Right kidney (tissue), 1 donor: Measurements from ENCODE around the gene LRMDA.

Source experiments
- DNase-seq: peaks from one replicate; pipeline ENCODE4 v3.0.0-alpha.2; 2016

The LRMDA gene

GRCh38 chr10:75475460-75476182, 44.2 kb downstream of the LRMDA start:
- no peak for DNase-seq

DNA sequence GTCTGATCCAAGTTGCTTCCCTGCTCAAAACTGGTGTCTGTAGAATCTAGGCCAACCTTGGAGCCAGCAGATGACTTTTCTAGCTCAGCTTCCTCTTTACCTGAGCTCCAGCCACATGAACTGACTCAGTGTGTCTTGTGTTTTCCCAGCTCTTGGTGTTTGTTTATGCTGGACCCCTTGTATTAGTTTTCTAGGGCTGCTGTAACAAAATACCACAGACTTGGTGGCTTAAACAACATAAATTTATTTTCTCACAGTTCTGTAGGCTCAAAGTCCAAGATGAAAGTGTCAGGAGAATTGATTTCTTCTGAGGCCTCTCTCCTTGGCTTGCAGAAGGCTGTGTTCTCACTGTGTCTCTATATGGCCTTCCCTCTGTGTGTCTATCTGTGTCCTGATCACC, 45.1 kb downstream of the LRMDA start:
- no peak for DNase-seq

GRCh38 chr10:75476985-75477384, 45.6 kb downstream of the LRMDA start:
- no peak for DNase-seq

GRCh38 chr10:75477680-75478079, 46.3 kb downstream of the LRMDA start:
- no peak for DNase-seq

- DNase-seq: no peak
These were observed 49.0 kb downstream of the LRMDA start for GRCh38 chr10:75480374-75480773.

GRCh38 chr10:75483188-75483587, 51.8 kb downstream of the LRMDA start:
- no peak for DNase-seq

- no peak for DNase-seq
These were observed 53.3 kb downstream of the LRMDA start for GRCh38 chr10:75484717-75485116.

GRCh38 chr10:75486591-75486990, 55.2 kb downstream of the LRMDA start:
- no peak for DNase-seq

DNA sequence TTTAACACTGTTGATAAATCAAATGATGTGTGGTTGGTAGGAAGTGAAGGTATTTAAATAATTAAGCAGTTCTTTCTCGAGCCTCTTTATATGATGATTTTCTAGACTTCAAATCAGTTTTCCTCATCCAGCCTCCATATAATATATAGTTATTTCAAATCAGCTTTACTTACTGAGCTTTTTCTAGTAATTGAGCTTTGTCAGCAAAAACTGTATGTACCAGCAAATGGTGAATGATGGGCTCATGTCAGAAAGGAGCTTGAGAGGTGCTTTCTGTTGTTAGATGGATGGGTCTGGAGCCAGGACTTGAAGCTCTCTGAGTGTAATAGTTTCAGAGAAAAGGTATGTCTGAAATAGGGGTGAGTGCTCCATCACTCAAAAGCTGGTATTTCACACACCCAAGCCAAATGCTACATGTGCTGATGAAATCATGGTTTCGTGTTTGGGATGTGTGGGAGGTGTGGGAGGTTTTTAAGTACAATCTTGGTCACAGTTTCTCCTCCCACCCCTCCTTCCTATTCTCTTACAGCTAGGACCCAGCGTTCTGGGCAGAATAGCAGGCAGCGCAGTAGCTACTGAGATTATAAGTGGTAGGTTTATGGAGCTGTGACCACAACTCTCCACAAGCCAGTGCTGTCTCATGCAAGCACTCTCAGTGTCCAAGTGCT, 55.8 kb downstream of the LRMDA start:
- DNase-seq: no peak

- DNase-seq: no peak
These were observed 56.3 kb downstream of the LRMDA start for GRCh38 chr10:75487755-75488125.

DNA sequence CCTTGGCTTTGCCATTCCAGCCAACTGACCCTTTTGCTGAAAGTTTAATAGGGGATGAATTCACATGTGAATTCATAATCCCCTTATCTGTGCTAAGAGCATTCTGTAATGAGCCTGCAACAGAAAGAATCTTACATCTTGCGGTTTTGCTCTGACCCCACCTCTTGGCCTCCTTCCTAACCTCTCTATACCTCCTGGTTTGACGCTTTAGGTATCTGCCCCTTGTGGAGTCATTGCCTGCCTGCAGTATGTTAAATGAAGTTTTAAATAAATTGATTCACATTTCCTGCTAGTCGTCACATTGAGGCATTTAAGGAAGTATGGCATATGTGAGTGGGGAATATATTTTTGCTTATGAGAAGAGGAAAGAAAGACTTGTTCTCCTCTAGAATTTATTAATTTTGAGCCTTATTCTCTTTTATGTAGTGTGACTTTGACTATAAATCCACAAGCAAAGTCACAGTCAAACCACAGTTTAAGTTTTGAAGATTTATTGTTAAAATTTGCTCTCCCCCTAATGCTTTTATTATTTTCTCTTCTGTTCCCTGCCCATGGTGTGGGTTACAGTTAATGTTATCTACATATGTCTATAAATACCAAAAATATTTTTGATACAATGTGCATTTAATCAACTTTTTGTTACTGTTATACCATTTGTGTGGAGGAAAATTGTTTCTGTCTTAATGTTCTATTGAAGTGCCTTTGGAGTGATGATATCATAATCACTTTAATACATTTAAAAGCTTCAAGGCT, 60.9 kb downstream of the LRMDA start:
- DNase-seq: no peak

- no peak for DNase-seq
These were observed 62.0 kb downstream of the LRMDA start for GRCh38 chr10:75493464-75493863.

DNA sequence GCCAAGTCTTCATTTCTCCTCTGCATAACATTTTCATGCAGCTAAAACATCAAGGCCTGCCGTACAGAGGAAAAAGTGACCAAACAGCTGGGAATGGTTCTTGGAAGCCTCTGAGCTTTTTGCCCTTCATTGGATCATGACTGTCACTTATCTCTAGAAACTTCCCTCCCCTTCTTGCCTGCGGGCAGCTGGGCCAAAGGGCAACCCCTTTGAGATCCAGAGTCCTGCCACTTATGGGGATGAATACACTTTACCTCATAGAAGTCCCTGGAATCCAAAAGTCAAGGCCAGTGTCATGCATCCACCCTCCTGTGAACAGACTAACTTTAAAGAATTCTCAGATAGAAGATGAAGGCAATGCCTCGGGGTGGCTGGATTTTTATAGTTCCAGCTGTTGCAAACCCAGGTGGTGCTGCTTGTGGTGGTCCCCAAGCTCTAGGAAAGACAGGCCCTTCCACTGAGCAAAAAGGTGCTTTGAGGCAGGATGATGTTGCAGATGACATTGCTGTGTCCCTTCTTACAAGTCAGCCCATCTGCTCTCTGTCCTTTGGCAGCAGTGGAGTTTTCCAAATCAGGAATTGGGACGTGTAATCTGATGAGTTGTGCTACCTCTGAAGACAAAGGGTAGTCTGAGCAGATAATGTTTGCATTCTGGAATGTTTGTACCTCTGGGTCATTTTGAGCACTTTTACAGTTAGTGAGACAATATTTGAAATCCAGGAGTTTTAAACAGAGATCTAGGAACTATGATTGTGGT, 64.2 kb downstream of the LRMDA start:
- DNase-seq: no peak

- DNase-seq: no peak
These were observed 64.8 kb downstream of the LRMDA start for GRCh38 chr10:75496191-75496567.

DNA sequence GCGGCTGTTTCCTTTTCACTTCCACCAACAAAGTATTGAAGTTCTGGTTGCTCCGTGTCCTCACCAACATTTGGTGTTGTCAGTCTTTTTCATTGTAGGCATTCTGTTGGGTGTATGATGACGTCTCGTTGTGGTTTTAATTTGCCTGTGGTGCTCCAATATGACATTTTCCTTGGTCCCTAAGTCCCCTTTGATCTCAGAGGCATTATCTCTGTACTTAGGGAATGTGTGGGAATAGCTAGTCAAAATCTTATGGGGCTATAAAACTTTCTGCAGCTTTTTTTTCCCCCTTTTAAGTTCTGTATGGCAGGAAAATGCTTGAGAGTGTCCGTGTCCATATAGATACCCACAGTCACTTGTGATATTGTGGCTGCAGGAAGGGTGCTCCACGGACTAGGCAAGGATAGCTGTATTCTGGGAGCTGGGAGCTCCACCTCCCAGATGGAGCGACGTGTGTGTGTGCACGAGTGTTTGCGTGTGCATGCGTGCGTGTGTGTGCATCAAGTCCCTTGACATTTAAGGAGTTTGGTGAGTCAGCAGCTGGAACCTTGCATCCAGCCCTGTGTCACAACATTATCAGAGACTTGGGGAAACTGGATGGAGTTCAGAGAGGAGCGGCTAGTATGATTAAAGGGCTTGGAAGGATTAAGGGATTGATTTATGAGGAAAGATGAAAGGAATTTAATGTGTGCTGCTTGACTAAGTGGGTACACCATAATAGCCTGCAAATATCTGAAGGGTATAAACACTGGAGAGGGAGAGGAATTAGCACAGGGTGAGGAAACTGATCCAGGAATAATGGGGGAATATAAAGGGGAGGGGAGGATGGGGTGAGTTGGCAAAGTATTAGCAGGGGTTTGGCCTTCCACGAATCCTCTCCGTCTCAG, 66.8 kb downstream of the LRMDA start:
- no peak for DNase-seq

- no peak for DNase-seq
These were observed 67.5 kb downstream of the LRMDA start for GRCh38 chr10:75498884-75499350.

GRCh38 chr10:75499556-75500160, 68.2 kb downstream of the LRMDA start:
- DNase-seq: no peak

DNA sequence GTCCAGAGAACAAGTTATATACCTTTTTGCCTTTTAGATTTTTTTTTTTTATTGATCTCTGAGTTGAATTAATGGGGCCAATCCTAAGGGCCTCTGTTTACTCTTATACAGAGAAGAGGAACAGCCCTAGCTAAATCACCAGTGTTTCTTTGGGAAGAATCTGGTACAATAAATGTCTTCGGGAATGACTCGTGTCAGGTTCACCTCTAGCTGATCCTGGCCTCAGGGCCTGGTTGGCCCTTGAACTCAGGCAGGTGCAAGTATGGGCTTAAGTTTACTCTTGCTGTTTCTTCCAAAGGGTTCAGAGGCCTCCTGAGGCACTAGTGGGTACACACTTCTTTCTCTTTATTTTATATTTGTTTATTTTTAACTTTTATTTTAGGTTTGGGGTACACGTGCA, 71.0 kb downstream of the LRMDA start:
- DNase-seq: no peak

GRCh38 chr10:75502838-75503237, 71.4 kb downstream of the LRMDA start:
- DNase-seq: no peak

GRCh38 chr10:75505293-75505692, 73.9 kb downstream of the LRMDA start:
- no peak for DNase-seq

- DNase-seq: no peak
These were observed 74.5 kb downstream of the LRMDA start for GRCh38 chr10:75505840-75506506.
